HG03442 (cell line): ENCODE measurements around the gene G6PC3.
"Not testable (repeated sequence)": the region's sequence is repeated elsewhere in the genome, so short reads cannot be mapped to it uniquely, and the experiment has no call there.

Experiments
- ATAC-seq: cut with Tn5 transposase; IDR thresholded peaks from one replicate; pipeline ENCODE4 v1.9.1; 2021; ENCODE audit warnings: mild to moderate bottlenecking, moderate library complexity; ENCODE audit not compliant: unreplicated experiment

G6PC3 gene

DNA sequence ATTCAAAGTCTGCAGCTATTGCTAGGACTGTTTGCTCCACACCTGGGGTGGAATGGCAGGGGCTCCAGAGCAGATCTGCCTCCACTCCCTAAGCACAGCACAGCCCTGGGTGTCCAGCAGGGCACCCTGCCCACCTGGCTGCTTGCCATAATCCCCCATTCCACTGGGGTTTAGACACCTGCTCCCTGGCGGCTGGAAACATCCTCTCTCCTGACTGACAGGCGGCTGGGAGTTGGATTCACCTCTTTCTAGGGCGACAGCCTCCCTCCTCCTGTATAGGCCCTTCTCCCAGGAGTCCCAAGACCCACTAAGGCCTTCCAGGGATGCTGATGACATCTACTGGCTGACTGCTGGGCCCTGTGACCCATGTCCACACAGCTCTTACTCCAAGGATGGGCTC lies 34.9 kb downstream of the G6PC3 start:
- ATAC-seq, result no peak

DNA sequence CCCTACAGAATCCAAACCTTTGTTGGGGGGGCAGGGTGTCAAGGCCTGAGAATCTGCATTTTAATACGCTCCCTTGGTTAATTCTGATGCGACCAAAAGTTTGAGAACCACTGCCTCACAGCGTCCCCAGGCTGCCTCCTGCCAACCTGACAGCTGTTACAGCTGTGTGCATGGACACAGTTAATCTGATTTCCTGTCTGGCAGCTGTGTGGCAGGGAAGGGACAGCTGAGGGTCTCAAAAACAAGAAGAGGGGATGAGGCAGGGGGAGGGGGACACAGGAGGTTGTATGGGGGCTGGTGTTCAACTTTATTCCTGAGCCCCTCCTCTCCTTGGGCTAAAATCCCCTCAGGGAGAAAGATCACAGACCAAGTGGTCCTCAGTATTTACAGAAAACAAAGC lies 35.4 kb downstream of the G6PC3 start:
- ATAC-seq, result no peak

DNA sequence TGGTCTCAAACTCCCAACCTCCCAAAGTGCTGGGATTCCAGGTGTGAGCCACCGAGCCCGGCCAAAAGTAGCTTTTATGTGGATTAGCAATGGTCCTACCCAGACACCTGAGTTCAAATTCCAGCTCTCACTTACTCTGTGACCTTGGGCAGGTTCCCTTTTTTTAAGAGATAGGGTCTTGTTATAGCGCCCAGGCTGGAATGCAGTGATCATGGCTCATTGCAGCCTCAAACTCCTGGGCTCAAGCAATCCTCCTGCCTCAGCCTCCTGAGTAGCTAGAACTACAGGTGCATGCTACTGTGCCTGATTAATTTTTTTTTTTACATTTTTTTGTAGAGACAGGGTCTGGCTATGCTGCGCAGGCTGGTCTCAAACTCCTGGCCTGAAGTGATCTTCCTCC lies 36.3 kb downstream of the G6PC3 start:
- no peak for ATAC-seq

DNA sequence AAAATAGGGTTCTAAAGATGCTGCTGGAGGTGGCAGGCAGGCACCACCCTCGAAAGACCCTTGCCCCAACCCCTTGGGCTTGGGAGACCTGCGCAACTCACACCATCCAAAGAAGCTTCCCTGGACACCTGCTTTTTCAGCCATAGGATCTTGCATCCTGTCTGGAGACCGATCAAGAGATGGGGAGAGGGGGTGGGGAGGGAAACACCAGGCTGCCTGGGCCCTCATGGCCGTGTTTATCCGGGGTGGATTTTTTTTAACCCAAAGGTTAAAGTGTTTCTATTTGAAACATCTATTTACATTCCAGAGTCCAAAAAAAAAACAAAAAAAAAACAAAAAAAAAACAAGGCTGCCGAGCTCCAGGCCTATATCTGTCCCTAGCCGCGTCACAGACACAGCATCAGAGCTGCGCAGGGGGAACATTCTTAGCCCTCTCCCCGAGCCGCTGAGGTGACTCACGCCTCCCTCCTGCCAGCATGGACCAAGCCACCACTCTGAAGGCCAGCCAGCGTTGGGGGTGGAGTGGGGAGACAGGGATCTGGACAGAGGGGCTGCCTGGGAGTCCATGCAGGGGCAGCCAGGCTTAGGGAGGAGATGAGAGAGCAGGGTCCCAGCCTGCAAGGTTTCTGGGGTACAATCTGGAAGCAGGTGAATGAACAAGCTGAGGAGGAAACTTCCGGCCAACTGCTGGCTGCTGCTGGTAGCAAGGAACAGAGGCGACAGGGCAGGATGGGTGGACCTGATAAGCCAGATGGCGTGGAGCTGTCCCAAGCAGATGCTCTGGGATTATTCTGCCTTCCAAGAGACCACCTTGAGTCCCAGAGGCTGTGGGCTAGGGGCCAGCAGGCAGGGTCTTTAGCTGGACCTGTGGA lies 38.1 kb downstream of the G6PC3 start:
- no peak for ATAC-seq

DNA sequence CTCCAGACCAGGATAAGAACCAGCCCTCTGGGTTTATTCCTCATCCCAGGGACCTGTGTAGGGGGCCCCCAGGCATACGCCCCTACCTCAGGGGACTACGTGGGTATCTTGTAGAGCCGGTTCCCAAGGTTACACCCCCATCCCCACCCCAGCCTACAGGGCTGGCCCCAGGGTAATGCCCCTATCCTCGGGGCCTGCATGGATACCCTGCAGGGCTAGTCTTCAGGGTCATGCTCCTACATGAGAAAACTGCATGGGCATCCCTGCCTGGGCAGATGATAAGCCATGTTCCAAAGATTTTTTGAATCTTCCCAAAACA lies 38.7 kb downstream of the G6PC3 start:
- no peak for ATAC-seq

DNA sequence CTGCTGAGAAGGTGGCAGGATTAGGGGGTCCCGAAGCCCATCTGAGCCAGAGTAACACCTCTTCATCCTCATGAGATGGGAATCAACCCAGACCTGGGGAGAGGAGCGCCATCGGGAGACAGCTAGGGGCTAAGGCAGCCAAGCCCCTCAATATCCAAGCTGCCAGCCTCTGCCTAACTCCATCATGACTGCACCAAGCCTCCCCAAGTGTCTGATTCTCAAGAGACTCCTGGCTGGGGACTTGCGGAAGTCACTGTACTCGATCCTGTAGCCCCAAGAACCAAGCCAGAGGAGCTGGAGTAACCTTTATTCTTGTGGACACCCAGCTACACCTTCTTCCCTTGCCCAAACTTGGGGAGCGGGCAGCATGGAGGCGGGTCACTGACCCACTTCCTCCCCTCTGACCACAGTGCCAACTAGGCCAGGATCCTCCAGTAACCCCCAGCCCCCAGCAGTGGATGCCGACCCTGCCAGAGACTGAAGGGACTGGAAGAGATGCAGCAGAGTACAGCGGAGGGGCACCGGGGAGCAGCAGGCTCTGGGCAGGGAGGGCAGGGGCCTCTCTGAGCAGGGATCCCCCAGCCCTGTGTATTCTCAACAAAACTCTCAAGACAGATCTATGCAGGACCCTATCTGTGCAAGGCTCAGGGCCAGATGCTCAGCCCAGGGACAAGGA lies 39.6 kb downstream of the G6PC3 start:
- ATAC-seq, result no peak

DNA sequence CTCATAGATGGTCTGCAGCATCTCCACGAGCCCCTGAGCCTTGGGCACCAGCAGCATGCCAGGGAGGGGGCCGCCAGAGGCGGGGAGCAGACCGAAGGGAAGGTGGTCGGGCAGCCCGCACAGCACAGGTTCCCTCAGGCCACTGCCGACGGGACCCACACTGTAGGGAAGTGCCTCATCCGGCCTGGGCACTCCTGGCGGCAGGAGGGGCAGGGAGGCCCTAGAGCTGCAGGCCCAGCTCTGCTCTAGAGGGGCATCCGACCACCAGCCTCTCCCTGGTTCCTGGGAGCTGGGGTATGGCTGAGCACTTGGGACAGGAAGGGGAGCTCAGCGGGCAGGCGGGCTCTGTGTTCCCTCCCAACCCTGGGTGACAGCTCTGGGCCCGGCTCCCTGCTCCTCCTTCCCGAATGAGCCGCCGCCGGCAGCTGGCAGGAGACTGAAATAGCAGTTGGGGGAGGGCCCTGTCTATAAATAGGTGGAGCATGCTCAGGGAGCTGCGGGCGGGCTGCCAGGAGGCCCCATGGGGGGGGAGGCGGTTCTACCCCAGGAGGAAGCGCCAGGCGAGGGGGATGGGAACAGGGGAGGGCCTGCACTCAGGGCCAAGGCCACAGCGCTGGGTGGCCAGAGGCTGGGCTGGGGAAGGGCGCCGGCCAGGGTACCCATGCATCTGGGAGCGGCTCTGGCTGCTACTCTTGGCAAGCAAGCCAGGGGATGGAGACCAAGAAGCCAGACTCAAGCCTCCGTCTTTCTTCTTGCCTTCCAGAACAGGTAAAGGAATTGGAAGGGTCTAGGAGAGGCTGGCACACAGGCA lies 40.5 kb downstream of the G6PC3 start:
- ATAC-seq, result peak; percentile 65

DNA sequence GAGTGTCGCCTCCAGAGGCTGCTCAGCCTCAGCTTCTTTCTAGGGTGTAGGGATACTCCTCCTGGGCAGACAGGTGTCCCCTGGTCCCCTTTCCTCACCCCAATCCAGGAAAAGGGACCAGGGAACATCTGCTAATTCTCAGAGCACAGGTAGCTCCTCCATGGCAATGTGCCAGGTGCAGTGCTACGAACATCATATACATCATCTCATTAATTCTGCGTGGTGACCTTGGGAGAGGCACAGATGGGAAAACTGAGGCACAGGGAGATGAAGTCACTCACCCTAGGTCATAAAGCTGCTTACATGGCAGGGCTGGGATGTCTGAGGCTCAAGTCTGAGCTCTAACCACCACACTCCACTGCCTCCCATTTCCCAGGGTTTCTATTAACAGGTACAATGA lies 41.2 kb downstream of the G6PC3 start:
- ATAC-seq, result no peak

DNA sequence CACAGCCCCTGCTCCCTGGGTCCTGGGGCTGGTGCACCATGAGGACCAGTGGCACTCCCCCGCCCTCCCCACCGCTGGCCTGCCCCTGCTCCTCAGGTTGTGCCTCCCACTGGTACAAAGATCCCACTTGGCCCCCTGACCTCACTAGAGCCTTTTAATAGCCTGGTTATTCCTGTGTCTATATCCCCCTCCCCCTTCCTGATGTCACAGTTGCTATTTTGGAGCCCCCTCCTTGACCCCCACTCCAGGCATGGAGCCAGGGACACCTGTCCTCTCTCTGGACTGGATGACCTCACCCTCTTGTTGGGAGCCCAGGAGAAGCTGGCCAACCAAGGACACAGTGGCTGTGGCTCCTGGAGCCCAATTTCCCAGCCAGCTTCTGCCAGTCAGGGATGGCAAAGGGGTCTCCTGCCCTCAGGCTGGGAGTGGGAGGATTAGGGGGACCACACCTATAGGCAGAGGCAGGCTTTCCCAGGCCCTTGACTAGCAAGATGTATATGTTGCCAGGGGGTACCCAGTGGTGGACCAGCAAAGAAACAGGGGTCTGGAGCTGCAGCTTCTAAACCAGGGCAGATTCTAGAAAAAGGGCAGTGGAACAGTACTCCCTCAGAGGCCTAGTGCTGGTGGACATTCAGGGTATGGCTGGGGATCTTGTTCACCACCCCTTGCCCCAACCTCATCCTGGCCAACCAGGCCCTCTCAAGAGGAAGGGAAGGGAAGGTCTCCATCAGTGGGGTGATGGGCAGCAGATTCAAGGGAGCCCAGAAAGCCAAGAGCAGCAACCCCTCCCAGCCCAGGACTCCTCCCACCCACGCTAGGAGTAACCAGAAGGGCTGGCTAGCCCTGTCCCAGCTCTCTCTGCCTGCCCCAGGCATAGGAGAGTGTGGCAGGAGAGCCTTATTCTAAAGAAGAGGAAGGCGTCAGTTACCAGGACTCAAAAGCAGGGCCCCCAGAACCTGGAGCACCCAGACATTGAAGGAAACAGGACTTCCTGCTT lies 42.0 kb downstream of the G6PC3 start:
- ATAC-seq, result no peak

DNA sequence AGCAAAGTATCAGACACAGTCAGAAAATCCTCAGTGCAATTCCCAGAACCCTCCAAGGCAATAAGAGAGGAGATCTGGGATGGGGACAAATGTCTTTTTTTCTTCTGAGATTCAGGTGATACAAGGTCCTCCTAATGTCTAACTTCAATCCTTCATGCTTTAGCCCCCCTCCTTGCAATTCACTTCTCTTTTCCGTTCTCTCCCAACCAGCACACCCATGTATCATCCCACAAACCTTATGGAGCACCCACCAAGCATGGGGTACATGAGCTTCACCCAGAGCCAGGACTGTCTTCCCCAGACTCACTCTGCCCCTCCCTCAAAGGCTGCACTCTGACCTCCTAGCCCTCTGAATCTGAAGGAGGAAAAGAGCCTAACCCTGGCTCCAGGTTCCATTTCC lies 42.8 kb downstream of the G6PC3 start:
- ATAC-seq, result no peak

DNA sequence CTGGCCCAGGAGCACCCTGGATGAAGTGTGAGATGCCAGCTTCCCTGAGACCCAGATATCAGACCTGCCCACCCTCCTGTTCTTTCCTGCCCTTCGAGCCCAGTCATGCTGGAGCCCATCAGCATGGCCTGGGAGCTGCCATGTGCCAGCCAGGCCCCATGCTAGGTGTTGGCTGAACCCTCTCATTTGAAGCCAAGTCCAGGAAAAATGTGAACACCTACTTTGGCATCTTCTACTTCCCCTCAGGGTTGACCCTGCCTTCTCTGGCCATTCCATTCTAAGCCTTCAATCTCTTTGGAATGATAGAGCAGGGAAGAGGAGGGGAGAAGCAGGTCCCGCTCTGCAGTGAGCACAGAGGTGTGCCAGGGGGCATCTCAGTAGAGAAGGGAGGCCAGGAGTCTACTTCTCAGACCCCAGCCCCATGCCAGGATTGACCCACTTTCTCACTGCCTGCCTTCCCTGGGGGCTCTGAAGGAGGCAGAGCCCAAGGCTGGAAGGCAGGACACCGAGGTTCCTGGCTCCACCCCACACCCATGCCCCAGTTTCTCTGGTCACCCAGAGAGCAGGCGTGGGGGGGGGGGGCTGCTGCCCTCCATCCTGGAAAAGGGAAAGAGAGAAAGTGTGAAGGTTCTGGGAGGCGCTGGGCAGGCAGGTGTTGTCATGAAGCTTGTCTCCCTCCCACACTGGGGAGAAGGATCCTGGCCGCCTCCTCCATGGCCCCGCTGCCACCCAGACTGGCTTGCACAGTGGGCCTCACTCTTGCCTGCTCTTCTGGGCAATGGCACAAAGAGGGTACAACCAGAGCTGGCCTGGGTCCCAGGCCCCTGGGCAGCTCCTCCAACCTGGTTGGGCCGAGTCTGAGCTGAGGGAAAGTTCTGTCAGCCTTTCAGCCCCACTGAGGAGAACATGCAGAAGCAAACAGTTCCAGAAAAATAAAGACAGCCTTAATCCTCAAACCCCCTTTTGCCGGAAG lies 43.6 kb downstream of the G6PC3 start:
- ATAC-seq, result no peak

DNA sequence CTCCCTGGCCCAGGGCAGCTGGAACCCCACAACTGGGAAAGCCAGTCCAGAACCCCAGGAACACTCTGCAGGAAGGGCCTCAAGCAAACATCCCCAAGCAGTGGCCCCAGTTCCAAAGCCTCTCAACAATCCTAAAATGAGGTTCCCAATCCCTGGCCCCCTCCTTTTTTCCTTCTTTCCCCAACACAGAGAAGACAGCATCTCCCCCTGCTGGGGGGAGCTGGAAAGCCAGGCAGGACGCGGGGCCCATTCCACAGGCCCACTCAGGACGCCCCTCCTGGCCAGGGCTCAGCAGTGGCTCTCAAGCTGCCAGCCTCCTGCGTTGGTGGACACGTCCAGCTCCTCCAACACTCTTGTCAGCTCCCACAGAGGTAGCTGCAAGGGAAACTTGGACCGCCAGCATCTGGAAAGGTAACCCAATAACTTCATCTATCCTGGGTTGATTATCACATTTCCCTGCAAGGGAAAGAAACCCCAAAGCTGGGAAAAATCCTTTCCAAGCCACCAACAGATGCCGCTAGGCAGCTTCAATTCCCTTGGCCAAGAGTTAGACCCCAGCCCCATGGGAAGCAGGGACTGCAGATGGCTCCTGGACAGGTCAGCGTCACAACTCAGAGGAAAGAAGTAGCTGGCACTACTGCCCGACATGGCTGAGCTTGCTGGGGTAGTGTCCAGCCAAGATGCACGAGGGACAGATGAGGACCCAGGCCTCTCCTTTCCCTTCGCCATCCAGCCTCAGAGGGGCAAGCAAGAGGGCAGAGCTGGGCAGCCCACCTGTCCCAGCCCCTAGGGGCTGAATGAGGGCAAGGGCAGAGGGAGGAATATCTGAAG lies 45.3 kb downstream of the G6PC3 start:
- ATAC-seq, result no peak

DNA sequence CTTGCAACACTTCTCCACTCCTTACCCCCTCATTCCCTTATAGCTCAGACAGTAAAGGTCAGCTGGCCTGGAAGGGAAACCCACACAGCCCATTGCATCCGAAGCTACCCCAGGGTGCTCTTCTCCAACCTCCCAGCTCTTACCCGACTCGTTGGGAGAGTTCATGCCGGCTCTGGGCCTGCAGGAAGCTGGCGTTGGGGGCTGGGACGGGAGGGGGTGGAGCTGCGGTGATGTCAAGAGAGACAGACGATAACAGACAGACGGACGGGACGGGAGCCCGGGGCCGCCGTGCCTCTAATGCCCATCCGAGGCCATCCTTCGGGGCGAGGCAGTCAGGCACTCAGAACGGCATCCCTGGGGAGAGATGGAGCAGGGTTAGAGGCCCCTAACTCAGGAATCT lies 46.8 kb downstream of the G6PC3 start:
- ATAC-seq, result no peak

DNA sequence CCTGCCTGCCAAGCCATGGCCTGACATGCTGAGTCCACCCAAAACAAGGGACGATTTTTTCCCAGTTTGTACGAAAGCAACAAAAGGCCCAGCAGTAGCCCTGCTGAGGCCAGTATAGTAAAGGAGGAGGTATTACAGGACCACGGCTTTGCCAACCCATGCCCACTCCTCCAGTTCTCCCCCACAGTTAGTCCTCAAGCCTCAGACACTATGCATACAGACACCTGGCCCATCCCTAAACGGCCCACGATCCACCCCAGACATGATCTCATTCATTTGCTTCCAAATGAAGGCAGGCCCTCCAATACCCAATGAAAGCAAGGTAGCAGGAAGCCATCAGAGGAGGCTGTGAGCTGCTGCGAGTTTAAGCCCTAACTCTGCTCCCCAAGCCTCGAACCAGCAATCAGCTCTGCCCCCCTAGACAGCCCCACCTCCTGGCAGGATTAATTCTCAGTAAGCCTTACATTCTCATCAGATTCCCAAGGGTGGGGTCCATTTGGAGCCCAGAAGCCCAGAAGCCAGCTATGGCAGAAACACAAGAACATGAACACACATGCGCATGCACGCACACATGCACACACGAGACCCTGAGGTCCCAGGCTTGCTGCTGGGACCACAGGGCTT lies 48.0 kb downstream of the G6PC3 start:
- no peak for ATAC-seq

DNA sequence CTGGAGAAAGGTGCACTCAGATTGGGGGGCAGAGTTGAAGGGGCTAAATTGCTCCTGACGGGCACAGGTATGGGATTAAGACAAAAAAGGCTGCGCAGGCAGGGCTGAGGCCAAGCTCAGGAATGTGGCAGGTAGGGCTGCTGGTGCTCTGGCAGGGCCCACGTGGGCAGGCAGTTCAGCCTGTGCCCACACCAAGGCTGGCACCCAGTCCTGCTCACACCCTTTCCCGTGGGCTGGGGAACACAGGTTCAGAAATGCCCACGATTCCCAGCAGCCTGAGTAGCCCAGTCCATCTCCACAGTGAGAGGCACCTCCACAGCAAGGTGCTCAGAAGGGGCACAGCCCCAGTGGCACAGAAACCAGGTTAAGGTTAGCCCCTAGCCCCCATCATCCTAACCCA lies 48.5 kb downstream of the G6PC3 start:
- no peak for ATAC-seq

DNA sequence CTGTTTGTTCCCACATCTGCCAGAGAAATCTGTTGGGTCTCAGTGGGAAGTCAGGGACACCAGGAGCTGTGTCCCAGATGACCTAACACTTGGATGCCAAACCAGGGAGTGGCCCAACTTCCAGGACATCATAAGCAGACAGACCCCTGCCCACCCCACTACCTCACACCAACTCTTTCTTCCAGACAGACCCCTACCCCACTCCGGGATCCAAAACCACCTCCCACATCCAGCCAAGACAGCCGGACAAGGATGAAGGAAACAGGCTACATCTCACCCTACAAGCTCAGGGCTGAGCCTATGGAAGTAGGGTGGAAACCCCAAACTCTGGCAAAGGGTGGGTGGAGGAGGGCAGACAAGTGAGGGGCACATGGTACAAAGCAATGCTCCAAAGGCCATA lies 49.3 kb downstream of the G6PC3 start:
- no peak for ATAC-seq

DNA sequence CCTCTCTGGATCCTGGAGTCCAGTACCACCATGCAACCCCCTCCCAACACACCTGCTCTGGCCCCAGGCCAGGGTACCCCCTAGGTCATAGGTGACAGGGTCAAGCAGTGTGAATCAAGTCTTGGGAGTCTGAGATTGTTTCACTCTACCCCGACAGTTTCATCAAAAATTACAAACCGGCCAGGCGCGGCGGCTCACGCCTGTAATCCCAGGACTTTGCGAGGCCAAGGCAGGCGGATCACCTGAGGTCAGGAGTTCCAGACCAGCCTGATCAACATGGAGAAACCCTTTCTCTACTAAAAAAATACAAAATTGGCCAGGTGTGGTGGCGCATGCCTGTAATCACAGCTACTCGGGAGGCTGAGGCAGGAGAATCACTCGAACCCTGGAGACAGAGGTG lies 49.7 kb downstream of the G6PC3 start:
- not testable (repeated sequence) for ATAC-seq
